Measurements from ENCODE around the gene DCN.
"Not testable (repeated sequence)": the region's sequence is repeated elsewhere in the genome, so short reads cannot be mapped to it uniquely, and the experiment has no call there.

Gene DCN

GRCh38 chr12:91182636-91183455, at the start of gene DCN:
TSS of gene DCN (minus strand) at chr12:91182817. CDS start at chr12:91178552, 4,265 bp downstream.
- peak; percentile 66 for FAIRE-seq

- FAIRE-seq: peak; percentile 98
These were observed 48.2 kb upstream of the DCN start for GRCh38 chr12:91230841-91231240.

GRCh38 chr12:91226951-91227350, 44.3 kb upstream of the DCN start:
- FAIRE-seq: no peak

- FAIRE-seq: no peak
These were observed 42.7 kb upstream of the DCN start for GRCh38 chr12:91225316-91225715.

- peak; percentile 96 for FAIRE-seq
These were observed 41.8 kb upstream of the DCN start for GRCh38 chr12:91224401-91224800.

GRCh38 chr12:91222746-91223145, 40.1 kb upstream of the DCN start:
- FAIRE-seq: no peak

GRCh38 chr12:91219919-91220318, 37.3 kb upstream of the DCN start:
- FAIRE-seq: no peak

- no peak for FAIRE-seq
These were observed 36.9 kb upstream of the DCN start for GRCh38 chr12:91219511-91219910.

- FAIRE-seq: no peak
These were observed 34.3 kb upstream of the DCN start for GRCh38 chr12:91216871-91217270.

GRCh38 chr12:91215940-91216454, 33.4 kb upstream of the DCN start:
- FAIRE-seq: no peak

- FAIRE-seq: no peak
These were observed 29.2 kb upstream of the DCN start for GRCh38 chr12:91211866-91212265.

GRCh38 chr12:91210618-91211017, 28.0 kb upstream of the DCN start:
- no peak for FAIRE-seq

GRCh38 chr12:91210144-91210543, 27.5 kb upstream of the DCN start:
- no peak for FAIRE-seq

GRCh38 chr12:91207301-91207700, 24.7 kb upstream of the DCN start:
- not testable (repeated sequence) for FAIRE-seq

GRCh38 chr12:91205811-91206210, 23.2 kb upstream of the DCN start:
- no peak for FAIRE-seq

GRCh38 chr12:91204421-91204820, 21.8 kb upstream of the DCN start:
- no peak for FAIRE-seq

- FAIRE-seq: no peak
These were observed 21.0 kb upstream of the DCN start for GRCh38 chr12:91203610-91204009.

- no peak for FAIRE-seq
These were observed 19.8 kb upstream of the DCN start for GRCh38 chr12:91202390-91202789.

- FAIRE-seq: no peak
These were observed 13.8 kb upstream of the DCN start for GRCh38 chr12:91196436-91196835.

- no peak for FAIRE-seq
These were observed 11.9 kb upstream of the DCN start for GRCh38 chr12:91194500-91194899.

GRCh38 chr12:91191513-91192111, 9.0 kb upstream of the DCN start:
- FAIRE-seq: no peak

- FAIRE-seq: no peak
These were observed 6.9 kb upstream of the DCN start for GRCh38 chr12:91189516-91189915.

- no peak for FAIRE-seq
These were observed 6.2 kb upstream of the DCN start for GRCh38 chr12:91188778-91189177.

- FAIRE-seq: no peak
These were observed 3.5 kb upstream of the DCN start for GRCh38 chr12:91186156-91186555.

Measured in endometrium (tissue), 2 donors.